Endothelial cell (in vitro differentiated cells): Measurements from ENCODE around the gene LAT. TPM values are rescaled to one million over a fixed set of nuclear protein-coding genes. Genes with fewer than 3 reads are reported as not detected.
A peak's percentile ranks its signal among the peaks of the same experiment; 100 is the strongest.
"Not testable (repeated sequence)": the region's sequence is repeated elsewhere in the genome, so short reads cannot be mapped to it uniquely, and the experiment has no call there.

Experiments
- DNase-seq: peaks from one replicate; pipeline ENCODE4 v3.0.0; 2021; ENCODE audit warnings: low spot score
- H3K27ac Mint-ChIP-seq: one replicate; pipeline ENCODE4 v1.8.0; 2021; ENCODE audit warnings: mixed read lengths, inconsistent platforms; ENCODE audit not compliant: unreplicated experiment
- H3K27me3 Mint-ChIP-seq: one replicate; pipeline ENCODE4 v1.8.0; 2021; ENCODE audit warnings: mild to moderate bottlenecking, moderate library complexity, mixed read lengths, inconsistent platforms; ENCODE audit not compliant: unreplicated experiment
- H3K36me3 Mint-ChIP-seq: one replicate; pipeline ENCODE4 v1.8.0; 2021; ENCODE audit warnings: mild to moderate bottlenecking, low read depth, mixed read lengths, inconsistent platforms; ENCODE audit not compliant: unreplicated experiment
- H3K4me1 Mint-ChIP-seq: one replicate; pipeline ENCODE4 v1.8.0; 2021; ENCODE audit warnings: mild to moderate bottlenecking, mixed read lengths, inconsistent platforms; ENCODE audit not compliant: unreplicated experiment
- H3K4me3 Mint-ChIP-seq: one replicate; pipeline ENCODE4 v1.8.0; 2021; ENCODE audit warnings: mild to moderate bottlenecking, mixed read lengths, inconsistent platforms; ENCODE audit not compliant: unreplicated experiment
- H3K9me3 Mint-ChIP-seq: one replicate; pipeline ENCODE4 v1.8.0; 2021; ENCODE audit warnings: mixed read lengths, inconsistent platforms; ENCODE audit not compliant: unreplicated experiment
- total RNA-seq: library from RNA; stranded (reverse); fragmentation: NEBNext Ultra II Directional; extraction: Animal tissue kit (Norgen Biotek cat#: 25700); gene quantifications from one replicate; pipeline ENCODE4 v1.2.1, GENCODE V29; 2021; ENCODE audit not compliant: unreplicated experiment
- TF ChIP-seq, protein P1 (sequence below): fragments of 200-600 bp; sonication (generic); IDR thresholded peaks from one replicate; pipeline ENCODE4 v1.5.0; 2021; ENCODE audit warnings: antibody characterized with exemption; ENCODE audit not compliant: unreplicated experiment

Gene LAT
- total RNA-seq, 1 donor from 2014 or later, result 5.4 TPM

DNA sequence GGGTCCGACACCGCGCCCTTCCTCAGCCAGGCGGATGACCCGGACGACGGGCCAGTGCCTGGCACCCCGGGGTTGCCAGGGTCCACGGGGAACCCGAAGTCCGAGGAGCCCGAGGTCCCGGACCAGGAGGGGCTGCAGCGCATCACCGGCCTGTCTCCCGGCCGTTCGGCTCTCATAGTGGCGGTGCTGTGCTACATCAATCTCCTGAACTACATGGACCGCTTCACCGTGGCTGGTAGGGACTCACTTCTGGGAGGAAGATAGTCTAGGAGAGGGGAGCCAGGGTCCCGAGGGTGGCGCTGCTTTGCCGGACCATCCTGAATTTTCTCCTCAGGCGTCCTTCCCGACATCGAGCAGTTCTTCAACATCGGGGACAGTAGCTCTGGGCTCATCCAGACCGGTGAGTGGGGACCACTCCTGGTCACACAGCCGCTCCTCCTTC, 9.7 kb upstream of the LAT start:
- peaks cover 8% of the 10 kb centered on the region for H3K4me1 Mint-ChIP-seq
- no peaks in the 10 kb centered on the region for H3K9me3 Mint-ChIP-seq
- peaks cover 6% of the 10 kb centered on the region for H3K27me3 Mint-ChIP-seq
- H3K4me3 Mint-ChIP-seq, result peak overlapping the region; percentile 95
- no peak overlapping the region for H3K27ac Mint-ChIP-seq
- H3K36me3 Mint-ChIP-seq, result peaks cover 11% of the 10 kb centered on the region
- TF ChIP-seq, protein P1, sequence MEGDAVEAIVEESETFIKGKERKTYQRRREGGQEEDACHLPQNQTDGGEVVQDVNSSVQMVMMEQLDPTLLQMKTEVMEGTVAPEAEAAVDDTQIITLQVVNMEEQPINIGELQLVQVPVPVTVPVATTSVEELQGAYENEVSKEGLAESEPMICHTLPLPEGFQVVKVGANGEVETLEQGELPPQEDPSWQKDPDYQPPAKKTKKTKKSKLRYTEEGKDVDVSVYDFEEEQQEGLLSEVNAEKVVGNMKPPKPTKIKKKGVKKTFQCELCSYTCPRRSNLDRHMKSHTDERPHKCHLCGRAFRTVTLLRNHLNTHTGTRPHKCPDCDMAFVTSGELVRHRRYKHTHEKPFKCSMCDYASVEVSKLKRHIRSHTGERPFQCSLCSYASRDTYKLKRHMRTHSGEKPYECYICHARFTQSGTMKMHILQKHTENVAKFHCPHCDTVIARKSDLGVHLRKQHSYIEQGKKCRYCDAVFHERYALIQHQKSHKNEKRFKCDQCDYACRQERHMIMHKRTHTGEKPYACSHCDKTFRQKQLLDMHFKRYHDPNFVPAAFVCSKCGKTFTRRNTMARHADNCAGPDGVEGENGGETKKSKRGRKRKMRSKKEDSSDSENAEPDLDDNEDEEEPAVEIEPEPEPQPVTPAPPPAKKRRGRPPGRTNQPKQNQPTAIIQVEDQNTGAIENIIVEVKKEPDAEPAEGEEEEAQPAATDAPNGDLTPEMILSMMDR, result no peak
- DNase-seq, result no peak

DNA sequence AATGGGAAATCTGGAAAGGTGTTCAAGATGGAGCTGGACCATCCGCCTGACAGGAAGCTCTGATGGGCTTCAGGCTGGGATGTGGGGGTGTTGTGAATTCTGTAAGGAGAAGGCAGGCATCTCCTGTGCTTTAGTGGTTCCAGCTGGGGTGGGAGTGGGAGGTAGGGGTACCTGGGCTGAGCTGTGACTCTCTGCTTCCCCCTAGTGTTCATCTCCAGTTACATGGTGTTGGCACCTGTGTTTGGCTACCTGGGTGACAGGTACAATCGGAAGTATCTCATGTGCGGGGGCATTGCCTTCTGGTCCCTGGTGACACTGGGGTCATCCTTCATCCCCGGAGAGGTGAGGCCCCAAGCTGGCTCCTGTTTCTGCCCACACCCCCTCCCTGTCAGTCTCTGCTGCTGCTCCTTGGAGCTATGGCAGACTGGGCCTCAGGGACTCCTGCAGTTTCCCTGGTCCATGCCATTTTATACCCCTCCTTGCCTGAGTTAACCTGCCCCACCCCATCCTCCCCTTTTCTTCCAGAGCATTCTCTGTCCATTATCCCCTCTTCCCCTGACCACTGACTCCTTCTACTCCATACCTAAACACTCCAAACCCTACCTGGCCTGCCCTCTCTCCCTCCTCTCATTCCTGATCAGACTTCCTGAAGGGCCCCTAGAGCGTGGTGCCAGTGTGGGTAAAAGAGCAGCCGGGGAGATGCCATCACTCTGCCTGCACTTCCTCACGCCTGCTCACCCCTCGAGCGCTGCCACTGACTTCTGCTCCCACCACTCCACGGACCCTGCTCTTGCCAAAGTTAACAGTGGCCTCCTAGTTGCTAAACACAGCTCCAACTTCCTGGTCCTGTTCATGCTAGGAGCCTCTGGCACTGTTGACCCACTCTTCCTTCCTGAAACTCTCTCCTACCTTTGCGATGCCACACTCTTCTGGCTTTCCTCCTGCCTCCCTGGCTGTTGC, 6.9 kb upstream of the LAT start:
- TF ChIP-seq, protein P1, result no peak
- Mint-ChIP-seq H3K4me1 (peaks cover 8% of the 10 kb centered on the region), H3K27ac (no peak overlapping the region), H3K36me3 (peaks cover 27% of the 10 kb centered on the region), H3K4me3 (no peak overlapping the region), H3K9me3 (no peaks in the 10 kb centered on the region), H3K27me3 (peaks cover 7% of the 10 kb centered on the region)
- DNase-seq, result no peak

DNA sequence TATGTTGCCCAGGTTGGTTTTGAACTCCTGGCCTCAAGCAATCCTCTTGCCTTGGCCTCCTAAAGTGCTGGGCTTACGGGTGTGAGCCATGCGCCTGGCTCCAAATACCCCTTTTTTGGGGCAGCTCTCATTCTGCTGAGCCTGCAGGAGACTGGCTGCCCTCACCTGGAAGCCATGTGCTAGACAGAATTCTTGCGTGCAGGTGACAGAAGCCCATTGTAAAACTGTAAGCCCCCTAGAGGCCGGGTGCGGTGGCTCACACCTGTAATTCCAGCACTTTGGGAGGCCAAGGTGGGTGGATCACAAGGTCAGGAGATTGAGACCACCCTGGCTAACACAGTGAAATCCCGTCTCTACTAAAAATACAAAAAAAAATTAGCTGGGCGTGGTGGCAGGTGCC, 4.5 kb upstream of the LAT start:
- H3K27me3 Mint-ChIP-seq, H3K27ac Mint-ChIP-seq, DNase-seq, H3K4me1 Mint-ChIP-seq, H3K9me3 Mint-ChIP-seq, H3K4me3 Mint-ChIP-seq: not testable (repeated sequence)
- H3K36me3 Mint-ChIP-seq, result peaks cover 38% of the 10 kb centered on the region

DNA sequence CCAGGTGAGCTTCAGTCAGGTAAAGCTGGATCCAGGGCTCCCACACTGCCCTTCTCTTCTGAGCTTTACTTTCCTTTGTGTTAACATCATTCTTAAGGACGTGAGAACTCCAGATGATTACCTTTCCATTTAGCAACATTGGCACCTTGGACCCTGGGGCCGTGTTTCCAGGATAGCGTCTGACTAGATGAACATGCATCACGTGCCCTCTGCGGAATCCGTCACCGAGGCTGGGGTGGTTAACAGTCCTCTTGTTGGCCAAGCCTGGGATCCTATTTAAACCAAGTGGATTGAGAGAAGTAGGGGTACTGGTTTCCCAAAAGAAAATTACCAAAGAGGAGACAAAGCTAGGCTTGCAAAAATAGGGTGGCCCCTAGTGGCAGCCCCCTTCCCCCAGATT, 3.9 kb upstream of the LAT start:
- Mint-ChIP-seq H3K4me1 (peaks cover under 1% of the 10 kb centered on the region), H3K27me3 (peaks cover 5% of the 10 kb centered on the region), H3K27ac (no peak overlapping the region), H3K4me3 (peak overlapping the region; percentile 62), H3K36me3 (peaks cover 32% of the 10 kb centered on the region), H3K9me3 (no peaks in the 10 kb centered on the region)
- TF ChIP-seq, protein P1, result no peak
- no peak for DNase-seq

DNA sequence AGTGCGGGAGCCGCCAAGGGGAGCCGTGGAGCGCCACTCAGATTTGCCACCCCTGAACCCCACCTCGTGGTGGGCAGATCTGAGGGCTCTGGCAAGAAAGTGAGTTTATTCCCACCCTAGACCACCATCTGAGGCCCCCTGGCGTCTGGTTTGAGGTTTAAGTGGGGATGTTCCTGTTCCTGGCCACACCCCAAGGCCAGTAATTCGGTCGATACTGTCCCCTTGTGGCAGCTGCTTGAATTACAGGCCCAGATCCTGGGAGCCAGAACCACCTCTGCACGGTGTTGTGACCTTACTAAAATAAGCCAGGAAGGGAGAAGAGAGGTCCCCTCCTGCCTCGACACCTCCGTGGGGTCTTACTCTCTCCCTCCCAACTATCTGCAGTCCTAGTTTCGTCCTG, 3.3 kb upstream of the LAT start:
- TF ChIP-seq, protein P1, result peak; percentile 91
- peak; percentile 15 for DNase-seq
- no peaks in the 10 kb centered on the region for H3K9me3 Mint-ChIP-seq

More for the DNA sequence above, 3.3 kb upstream of the LAT start:
- Mint-ChIP-seq H3K27ac (no peak overlapping the region), H3K27me3 (peaks cover 4% of the 10 kb centered on the region), H3K4me3 (peak overlapping the region; percentile 73), H3K4me1 (no peaks in the 10 kb centered on the region), H3K36me3 (peaks cover 32% of the 10 kb centered on the region)
